Sigmoid colon (tissue), 7 donors: ENCODE data around the gene GRP. TPM values are rescaled to one million over a fixed set of nuclear protein-coding genes. Genes with fewer than 3 reads are reported as not detected.
"Not testable (repeated sequence)": the region's sequence is repeated elsewhere in the genome, so short reads cannot be mapped to it uniquely, and the experiment has no call there.

ENCODE experiments used
- DNase-seq: peaks from one replicate; pipeline ENCODE4 v3.0.0-alpha.2; 2019
- H3K27ac ChIP-seq, 4 donors: fragments of 200-600 bp; sonication (generic); one replicate each; pipeline ENCODE4 v1.5.1; 2016 to 2019; ENCODE audit warnings: mild to moderate bottlenecking in 1 of 4
- H3K27me3 ChIP-seq, 3 donors: fragments of 200-600 bp; sonication (generic); one replicate each; pipeline ENCODE4 v1.5.1; 2019; ENCODE audit warnings: mild to moderate bottlenecking in 1 of 3
- H3K36me3 ChIP-seq, 4 donors: fragments of 200-600 bp; sonication (generic); one replicate each; pipeline ENCODE4 v1.5.1; 2016 to 2019
- H3K4me1 ChIP-seq, 4 donors: fragments of 200-600 bp; sonication (generic); one replicate each; pipeline ENCODE4 v1.5.1; 2017 to 2019
- H3K4me3 ChIP-seq, 4 donors: fragments of 200-600 bp; sonication (generic); one replicate each; pipeline ENCODE4 v1.5.1; 2017 to 2019; ENCODE audit warnings: mild to moderate bottlenecking in 2 of 4, moderate library complexity in 1 of 4
- H3K9me3 ChIP-seq, 4 donors: fragments of 200-600 bp in 3 of 4; sonication (generic) in 3 of 4; one replicate each; pipeline versions ENCODE4 v1.5.1 to v1.6.1; 2013 to 2019
- EP300 ChIP-seq, 4 donors: sonication (generic); formaldehyde crosslinking; IDR thresholded peaks; one replicate each; pipeline ENCODE4 v1.6.1; 2017; ENCODE audit warnings: antibody characterized with exemption in 4 of 4
- POLR2A ChIP-seq, 2 donors: fragments of 450-650 bp; IDR thresholded peaks; one replicate each; pipeline ENCODE4 v1.6.1; 2016; ENCODE audit warnings: antibody characterized with exemption in 2 of 2, mild to moderate bottlenecking in 2 of 2, moderate library complexity in 2 of 2
- POLR2AphosphoS5 ChIP-seq, 4 donors: sonication (generic); formaldehyde crosslinking; IDR thresholded peaks; one replicate each; pipeline ENCODE4 v1.6.1; 2017; ENCODE audit warnings: antibody characterized with exemption in 4 of 4
- WGBS, 2 donors: extraction: QIAGEN DNeasy Blood & Tissue Kit; methylation state at CpG; one replicate each; pipeline ENCODE4 v1.1.7; 2013; 5-methylcytosine and 5-hydroxymethylcytosine counted together
- intact Hi-C: fragments of 100-400 bp; cut with DNase I; formaldehyde crosslinking; loops from one replicate; pipeline ENCODE4 v1.15.1; 2023
- polyA plus RNA-seq, 3 donors: library from polyadenylated mRNA; stranded (reverse); fragments of 200-250 nt; gene quantifications; one replicate each; pipeline ENCODE4 v1.2.3, GENCODE V29; 2013
- total RNA-seq, 4 donors: library from RNA; depleted of rRNA; stranded (reverse); fragments of >200 nt; gene quantifications; one replicate each; pipeline ENCODE4 v1.1.0, GENCODE V29; 2016
- TF ChIP-seq, protein P1 (sequence below), 4 experiments: fragments of 450-650 bp in 3 of 4; fragments of 200-600 bp in 1 of 4; IDR thresholded peaks; one replicate each; pipeline ENCODE4 v1.5.1; 2016 to 2019; ENCODE audit warnings: antibody characterized with exemption in 4 of 4, mild to moderate bottlenecking in 3 of 4, moderate library complexity in 2 of 4
- donor health status: healthy with polysubstance abuse.
- donor health status: Bipolar disorder and iron deficiency.
- donor health status: healthy.

Gene GRP
- total and polyA plus RNA-seq, 7 donors = 0.93 to 6.6 (median 2.5) TPM; not detected in 2

GRCh38 chr18:59238385-59238784, 18.4 kb downstream of the GRP start:
- no peaks in the 10 kb centered on the region for H3K4me1 ChIP-seq
- no peaks in the 10 kb centered on the region for H3K36me3 ChIP-seq
- H3K4me3 ChIP-seq = no peak overlapping the region
- intact Hi-C loops = no loop called here
- DNase-seq = no peak
- TF ChIP-seq, protein P1, sequence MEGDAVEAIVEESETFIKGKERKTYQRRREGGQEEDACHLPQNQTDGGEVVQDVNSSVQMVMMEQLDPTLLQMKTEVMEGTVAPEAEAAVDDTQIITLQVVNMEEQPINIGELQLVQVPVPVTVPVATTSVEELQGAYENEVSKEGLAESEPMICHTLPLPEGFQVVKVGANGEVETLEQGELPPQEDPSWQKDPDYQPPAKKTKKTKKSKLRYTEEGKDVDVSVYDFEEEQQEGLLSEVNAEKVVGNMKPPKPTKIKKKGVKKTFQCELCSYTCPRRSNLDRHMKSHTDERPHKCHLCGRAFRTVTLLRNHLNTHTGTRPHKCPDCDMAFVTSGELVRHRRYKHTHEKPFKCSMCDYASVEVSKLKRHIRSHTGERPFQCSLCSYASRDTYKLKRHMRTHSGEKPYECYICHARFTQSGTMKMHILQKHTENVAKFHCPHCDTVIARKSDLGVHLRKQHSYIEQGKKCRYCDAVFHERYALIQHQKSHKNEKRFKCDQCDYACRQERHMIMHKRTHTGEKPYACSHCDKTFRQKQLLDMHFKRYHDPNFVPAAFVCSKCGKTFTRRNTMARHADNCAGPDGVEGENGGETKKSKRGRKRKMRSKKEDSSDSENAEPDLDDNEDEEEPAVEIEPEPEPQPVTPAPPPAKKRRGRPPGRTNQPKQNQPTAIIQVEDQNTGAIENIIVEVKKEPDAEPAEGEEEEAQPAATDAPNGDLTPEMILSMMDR (IDR thresholded peaks at IDR 0.05) = no peak
- TF ChIP-seq EP300 (IDR thresholded peaks at IDR 0.05) (no peak), POLR2A (IDR thresholded peaks at IDR 0.05) (no peak), POLR2AphosphoS5 (IDR thresholded peaks at IDR 0.05) (no peak)
- H3K27me3 ChIP-seq = no peaks in the 10 kb centered on the region
- no peak overlapping the region for H3K27ac ChIP-seq
- H3K9me3 ChIP-seq = no peaks in the 10 kb centered on the region

DNA sequence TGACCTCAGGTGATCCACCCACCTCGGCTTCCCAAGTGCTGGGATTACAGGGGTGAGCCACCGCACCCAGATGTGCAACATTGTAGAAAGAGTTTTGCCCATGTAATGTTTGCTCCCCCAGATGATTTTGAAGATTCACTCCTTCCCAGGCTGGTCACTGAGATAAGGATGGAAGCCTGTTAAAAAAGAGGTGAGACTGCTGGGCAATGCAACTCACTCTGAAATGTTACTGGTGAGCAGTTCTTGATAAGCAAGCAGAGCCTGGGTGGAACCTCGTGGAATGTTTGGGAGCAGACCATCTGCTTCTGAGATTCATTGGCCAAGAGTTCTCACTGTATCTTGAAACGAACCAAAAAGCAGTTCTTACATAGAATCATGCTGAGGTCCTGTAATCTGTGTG, 19.7 kb downstream of the GRP start:
- no peaks in the 10 kb centered on the region for H3K9me3 ChIP-seq
- no peaks in the 10 kb centered on the region for H3K27me3 ChIP-seq
- no peak overlapping the region for H3K27ac ChIP-seq
- no peak overlapping the region for H3K4me3 ChIP-seq
- no peaks in the 10 kb centered on the region for H3K36me3 ChIP-seq
- intact Hi-C loops = no loop called here
- H3K4me1 ChIP-seq = no peaks in the 10 kb centered on the region
- TF ChIP-seq POLR2A (IDR thresholded peaks at IDR 0.05) = no peak
- TF ChIP-seq, protein P1 (IDR thresholded peaks at IDR 0.05) = no peak
- no peak for TF ChIP-seq POLR2AphosphoS5 (IDR thresholded peaks at IDR 0.05)
- TF ChIP-seq EP300 (IDR thresholded peaks at IDR 0.05) = no peak
- DNase-seq = no peak
- 57 to 74% methylated on average over 4 of the region's 4 CpGs for WGBS, 2 donors

DNA sequence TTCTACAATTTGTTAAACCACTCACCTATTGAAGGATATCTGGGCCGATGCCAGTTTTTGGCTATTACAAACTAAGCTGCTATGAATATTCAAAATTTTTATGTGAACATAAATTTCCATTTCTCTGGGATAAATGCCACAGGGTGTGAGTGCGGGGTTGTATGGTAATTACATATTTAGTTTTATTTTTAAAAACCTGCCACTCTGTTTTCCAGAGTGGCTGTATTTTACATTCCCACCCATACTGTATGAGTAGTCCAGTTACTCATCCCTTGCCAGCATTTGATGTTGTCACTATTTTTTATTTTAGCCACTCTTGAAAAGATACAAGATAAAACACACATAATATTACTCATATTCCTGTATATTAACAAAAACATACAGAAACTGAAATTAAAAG, 22.9 kb downstream of the GRP start:
- H3K36me3 ChIP-seq = no peaks in the 10 kb centered on the region
- H3K27ac ChIP-seq = no peak overlapping the region
- peaks cover 0 to 15% (median 0%) of the 10 kb centered on the region in 3 donors for H3K27me3 ChIP-seq
- no peak for DNase-seq
- H3K4me1 ChIP-seq = no peaks in the 10 kb centered on the region
- no peak overlapping the region for H3K4me3 ChIP-seq
- 90 to 93% methylated on average over 2 of the region's 2 CpGs for WGBS, 2 donors
- no peaks in the 10 kb centered on the region for H3K9me3 ChIP-seq
- no peak for TF ChIP-seq EP300 (IDR thresholded peaks at IDR 0.05)
- TF ChIP-seq POLR2AphosphoS5 (IDR thresholded peaks at IDR 0.05) = no peak
- TF ChIP-seq, protein P1 (IDR thresholded peaks at IDR 0.05) = no peak
- TF ChIP-seq POLR2A (IDR thresholded peaks at IDR 0.05) = no peak
- intact Hi-C loops = no loop called here

- Histone ChIP-seq H3K36me3 (no peaks in the 10 kb centered on the region), H3K27ac (no peak overlapping the region), H3K27me3 (peaks cover 0 to 15% (median 0%) of the 10 kb centered on the region in 3 donors), H3K9me3 (no peaks in the 10 kb centered on the region), H3K4me1 (peaks cover 0 to 3% (median 0%) of the 10 kb centered on the region in 4 donors), H3K4me3 (no peak overlapping the region)
- TF ChIP-seq POLR2AphosphoS5 (IDR thresholded peaks at IDR 0.05) (no peak), EP300 (IDR thresholded peaks at IDR 0.05) (no peak), POLR2A (IDR thresholded peaks at IDR 0.05) (no peak)
- TF ChIP-seq, protein P1 (IDR thresholded peaks at IDR 0.05) = no peak
- 42 to 50% methylated on average over 4 of the region's 4 CpGs for WGBS, 2 donors
- DNase-seq = no peak
- intact Hi-C loops = no loop called here
Measured at GRCh38 chr18:59246796-59247195, 26.8 kb downstream of the GRP start.

DNA sequence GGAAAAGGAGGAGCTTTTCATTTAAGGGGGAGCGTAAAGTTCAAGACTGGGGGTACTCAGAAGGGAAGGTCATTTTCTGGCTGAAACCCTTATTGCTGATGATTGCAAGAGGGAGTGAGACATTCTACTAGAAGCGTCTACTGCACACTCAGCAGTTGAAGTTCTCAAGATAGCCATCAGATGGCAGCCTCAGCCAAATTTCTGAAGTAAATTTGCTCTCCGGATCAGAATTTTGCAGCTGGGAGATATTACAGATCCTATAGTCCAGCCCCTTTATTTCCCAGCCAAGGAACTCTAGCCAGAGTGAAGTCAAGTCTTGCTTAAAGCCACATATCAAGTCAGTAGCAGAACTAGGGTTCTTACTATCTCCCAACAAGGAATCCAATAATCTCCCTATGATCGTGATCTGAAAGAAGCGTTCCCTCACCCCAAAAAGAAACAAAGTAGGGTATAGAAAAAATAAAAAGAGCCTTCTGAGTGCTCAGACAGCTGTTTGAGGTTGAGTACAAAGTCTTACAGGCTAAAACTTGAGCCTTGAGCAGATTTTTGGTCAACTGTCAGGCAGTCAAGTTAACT, 29.3 kb downstream of the GRP start:
- TF ChIP-seq, protein P1 (IDR thresholded peaks at IDR 0.05) = peak in 3 of 4 experiments; percentile 52 to 62 (median 59)
- TF ChIP-seq EP300 (IDR thresholded peaks at IDR 0.05) (no peak), POLR2A (IDR thresholded peaks at IDR 0.05) (no peak), POLR2AphosphoS5 (IDR thresholded peaks at IDR 0.05) (no peak)
- intact Hi-C loops = loop anchor here (2.0 kb wide), 1 partner anchor 574 kb away; no protein-coding TSS in a partner anchor
- no peaks in the 10 kb centered on the region for H3K36me3 ChIP-seq
- H3K27ac ChIP-seq = no peak overlapping the region
- peaks cover 0 to 3% (median 0%) of the 10 kb centered on the region in 4 donors for H3K4me1 ChIP-seq
- no peak overlapping the region for H3K4me3 ChIP-seq
- no peaks in the 10 kb centered on the region for H3K9me3 ChIP-seq
- peaks cover 0 to 15% (median 0%) of the 10 kb centered on the region in 3 donors for H3K27me3 ChIP-seq
- WGBS, 2 donors = 19 to 31% methylated on average over 5 of the region's 5 CpGs
- DNase-seq = no peak

DNA sequence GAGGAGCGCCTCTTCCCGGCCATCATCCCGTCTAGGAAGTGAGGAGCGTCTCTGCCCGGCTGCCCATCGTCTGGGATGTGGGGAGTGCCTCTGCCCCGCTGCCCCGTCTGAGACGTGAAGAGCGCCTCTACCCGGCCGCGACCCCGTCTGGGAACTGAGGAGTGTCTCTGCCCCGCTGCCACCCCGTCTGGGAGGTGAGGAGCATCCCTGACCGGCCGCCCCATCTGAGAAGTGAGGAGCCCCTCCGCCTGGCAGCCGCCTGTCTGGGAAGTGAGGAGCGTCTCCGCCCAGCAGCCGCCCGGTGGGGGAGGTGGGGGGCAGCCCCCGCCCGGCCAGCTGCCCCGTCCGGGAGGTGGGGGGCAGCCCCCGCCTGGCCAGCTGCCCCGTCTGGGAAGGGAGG, 35.5 kb downstream of the GRP start:
- H3K9me3 ChIP-seq, H3K4me1 ChIP-seq, intact Hi-C loops, H3K4me3 ChIP-seq, H3K36me3 ChIP-seq, H3K27me3 ChIP-seq, DNase-seq, H3K27ac ChIP-seq: not testable (repeated sequence)
- 83 to 89% methylated on average over 30 of the region's 30 CpGs for WGBS, 2 donors

DNA sequence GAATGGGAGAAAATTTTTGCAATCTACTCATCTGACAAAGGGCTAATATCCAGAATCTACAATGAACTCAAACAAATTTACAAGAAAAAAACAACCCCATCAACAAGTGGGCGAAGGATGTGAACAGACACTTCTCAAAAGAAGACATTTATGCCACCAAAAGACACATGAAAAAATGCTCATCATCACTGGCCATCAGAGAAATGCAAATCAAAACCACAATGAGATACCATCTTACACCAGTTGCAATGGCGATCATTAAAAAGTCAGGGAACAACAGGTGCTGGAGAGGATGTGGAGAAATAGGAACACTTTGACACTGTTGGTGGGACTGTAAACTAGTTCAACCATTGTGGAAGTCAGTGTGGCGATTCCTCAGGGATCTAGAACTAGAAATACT, 41.9 kb downstream of the GRP start:
- H3K27ac ChIP-seq, H3K9me3 ChIP-seq, DNase-seq, H3K4me1 ChIP-seq, H3K4me3 ChIP-seq, H3K36me3 ChIP-seq, intact Hi-C loops: not testable (repeated sequence)
- H3K27me3 ChIP-seq = peaks cover 18 to 51% (median 33%) of the 10 kb centered on the region in 3 donors
- WGBS, 2 donors = 59 to 76% methylated on average over 3 of the region's 3 CpGs
